ENCODE data around the gene BYSL.

Gene BYSL

DNA sequence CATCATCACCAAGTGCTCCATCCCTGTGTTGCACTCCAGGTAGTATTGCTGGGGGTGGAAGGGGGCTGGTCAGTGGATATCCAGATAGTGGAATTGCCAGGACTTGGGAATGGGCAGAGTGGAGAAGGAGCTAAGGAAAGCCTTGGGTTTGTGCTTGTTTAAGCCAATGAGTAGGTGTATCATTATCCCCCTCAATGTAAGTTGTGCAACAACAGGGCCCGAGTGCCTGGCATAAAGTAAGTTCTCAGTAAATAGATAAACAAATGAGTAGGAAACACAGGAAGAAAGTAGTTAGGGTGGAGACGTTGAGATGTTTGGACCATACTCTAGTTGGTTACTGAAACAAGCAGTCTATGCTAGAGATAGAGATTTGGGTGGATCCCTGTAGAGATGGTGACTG lies 10.5 kb downstream of the BYSL start:
- H3K4me3 ChIP-seq (ENCODE audit: low read length): no peak overlapping the region
- DNase-seq (ENCODE audit: low read depth): no peak
- TF ChIP-seq, protein P1, sequence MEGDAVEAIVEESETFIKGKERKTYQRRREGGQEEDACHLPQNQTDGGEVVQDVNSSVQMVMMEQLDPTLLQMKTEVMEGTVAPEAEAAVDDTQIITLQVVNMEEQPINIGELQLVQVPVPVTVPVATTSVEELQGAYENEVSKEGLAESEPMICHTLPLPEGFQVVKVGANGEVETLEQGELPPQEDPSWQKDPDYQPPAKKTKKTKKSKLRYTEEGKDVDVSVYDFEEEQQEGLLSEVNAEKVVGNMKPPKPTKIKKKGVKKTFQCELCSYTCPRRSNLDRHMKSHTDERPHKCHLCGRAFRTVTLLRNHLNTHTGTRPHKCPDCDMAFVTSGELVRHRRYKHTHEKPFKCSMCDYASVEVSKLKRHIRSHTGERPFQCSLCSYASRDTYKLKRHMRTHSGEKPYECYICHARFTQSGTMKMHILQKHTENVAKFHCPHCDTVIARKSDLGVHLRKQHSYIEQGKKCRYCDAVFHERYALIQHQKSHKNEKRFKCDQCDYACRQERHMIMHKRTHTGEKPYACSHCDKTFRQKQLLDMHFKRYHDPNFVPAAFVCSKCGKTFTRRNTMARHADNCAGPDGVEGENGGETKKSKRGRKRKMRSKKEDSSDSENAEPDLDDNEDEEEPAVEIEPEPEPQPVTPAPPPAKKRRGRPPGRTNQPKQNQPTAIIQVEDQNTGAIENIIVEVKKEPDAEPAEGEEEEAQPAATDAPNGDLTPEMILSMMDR (conservative IDR thresholded peaks at IDR 0.05; ENCODE audit: low read length): no peak

DNA sequence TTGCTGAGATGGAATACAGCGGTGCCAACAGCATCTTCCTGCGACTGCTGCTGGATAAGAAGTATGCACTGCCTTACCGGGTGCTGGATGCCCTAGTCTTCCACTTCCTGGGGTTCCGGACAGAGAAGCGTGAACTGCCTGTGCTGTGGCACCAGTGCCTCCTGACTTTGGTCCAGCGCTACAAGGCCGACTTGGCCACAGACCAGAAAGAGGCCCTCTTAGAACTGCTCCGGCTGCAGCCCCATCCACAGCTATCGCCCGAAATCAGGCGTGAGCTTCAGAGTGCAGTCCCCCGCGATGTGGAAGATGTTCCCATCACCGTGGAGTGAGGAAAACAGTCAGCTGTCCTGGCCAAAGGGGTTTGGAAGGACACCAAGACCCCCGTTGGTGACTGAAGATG lies 11.1 kb downstream of the BYSL start:
- DNase-seq (ENCODE audit: low read depth): no peak
- TF ChIP-seq, protein P1 (conservative IDR thresholded peaks at IDR 0.05; ENCODE audit: low read length): no peak
- H3K4me3 ChIP-seq (ENCODE audit: low read length): no peak overlapping the region

DNA sequence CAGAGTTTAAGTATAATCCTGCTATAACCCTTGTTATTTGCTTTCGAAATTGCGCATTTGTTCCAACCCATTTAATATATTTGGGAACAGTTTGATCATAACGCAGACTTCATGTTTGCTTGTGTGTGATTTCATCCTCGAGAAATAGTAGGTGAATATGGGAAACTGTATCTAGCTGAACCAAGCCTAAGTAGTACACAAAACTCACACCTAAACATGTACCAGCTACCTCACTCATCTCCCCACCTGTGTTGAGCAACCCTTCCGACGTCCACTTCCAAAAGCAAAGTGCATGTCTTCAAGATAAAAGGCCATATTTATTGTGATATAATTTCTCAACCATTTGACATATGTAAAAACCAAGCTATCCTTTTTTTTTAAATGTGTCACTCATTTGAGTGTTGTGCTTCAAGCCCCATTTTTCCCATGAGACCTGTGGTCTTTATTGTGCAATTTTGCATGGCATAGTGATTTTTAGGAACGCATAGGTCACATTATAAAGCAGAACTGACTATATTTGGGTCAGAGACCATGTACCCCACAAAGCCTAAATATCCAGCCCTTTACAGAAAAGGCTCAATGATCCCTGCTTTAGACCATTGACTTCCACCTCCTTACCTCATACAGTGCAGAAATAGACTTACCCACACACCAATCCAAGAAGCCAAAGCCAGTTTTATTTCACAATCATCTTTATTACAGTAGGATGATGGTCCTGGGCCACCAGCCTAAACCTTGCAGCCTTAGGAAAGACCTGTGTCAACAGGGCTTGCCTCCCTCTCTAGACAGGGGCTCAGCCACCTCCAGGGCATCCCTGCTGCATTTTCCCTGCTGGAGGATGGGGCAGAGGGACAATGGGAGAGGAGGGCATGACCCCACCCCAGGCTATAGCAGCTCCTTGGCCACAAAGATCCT lies 13.2 kb downstream of the BYSL start:
- TF ChIP-seq, protein P1 (conservative IDR thresholded peaks at IDR 0.05; ENCODE audit: low read length): no peak
- DNase-seq (ENCODE audit: low read depth): peak; percentile 37
- no peak overlapping the region for H3K4me3 ChIP-seq (ENCODE audit: low read length)

DNA sequence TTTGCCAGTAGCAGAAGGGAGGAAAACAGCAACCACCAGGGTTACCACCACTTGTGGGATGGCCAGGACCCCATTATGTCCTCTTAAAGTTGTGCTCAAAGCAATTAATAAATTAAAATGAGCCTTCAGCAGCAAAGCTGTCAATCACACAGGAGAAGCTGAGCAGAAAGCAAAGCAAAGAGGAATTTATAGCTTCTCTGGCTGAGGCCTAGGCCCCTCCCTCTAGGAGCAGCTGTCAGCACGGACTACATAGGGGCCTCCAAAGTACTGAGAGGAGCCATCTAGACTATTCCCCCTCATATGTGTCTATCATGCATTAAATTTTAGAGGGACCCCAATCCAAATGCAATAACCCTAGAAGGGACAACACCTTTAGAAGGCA lies 13.9 kb downstream of the BYSL start:
- DNase-seq (ENCODE audit: low read depth): no peak

DNA sequence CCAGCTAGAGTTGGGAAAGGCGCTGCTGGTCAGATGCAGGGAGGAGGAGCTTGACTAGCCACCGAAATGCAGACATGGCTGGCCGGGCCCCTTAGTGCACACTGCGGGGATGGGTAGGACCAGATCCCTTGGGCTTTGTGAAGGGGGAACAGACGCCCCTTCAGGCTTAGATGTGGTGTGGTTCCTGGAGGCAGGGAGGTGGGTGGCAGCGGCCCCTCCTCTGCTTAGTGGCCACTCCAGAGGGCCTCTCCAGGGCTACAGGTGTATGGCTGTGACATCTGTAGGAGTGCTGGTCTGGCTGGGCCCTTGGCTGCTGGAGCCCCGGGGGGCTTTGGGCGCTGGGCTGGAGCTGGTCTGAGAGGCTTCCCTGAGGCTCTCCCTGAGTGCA lies 14.4 kb downstream of the BYSL start:
- no peak for DNase-seq (ENCODE audit: low read depth)
- TF ChIP-seq, protein P1 (conservative IDR thresholded peaks at IDR 0.05; ENCODE audit: low read length): no peak
- no peak overlapping the region for H3K4me3 ChIP-seq (ENCODE audit: low read length)

More for the DNA sequence above, 13.9 kb downstream of the BYSL start:
- TF ChIP-seq, protein P1 (conservative IDR thresholded peaks at IDR 0.05; ENCODE audit: low read length): no peak
- no peak overlapping the region for H3K4me3 ChIP-seq (ENCODE audit: low read length)

DNA sequence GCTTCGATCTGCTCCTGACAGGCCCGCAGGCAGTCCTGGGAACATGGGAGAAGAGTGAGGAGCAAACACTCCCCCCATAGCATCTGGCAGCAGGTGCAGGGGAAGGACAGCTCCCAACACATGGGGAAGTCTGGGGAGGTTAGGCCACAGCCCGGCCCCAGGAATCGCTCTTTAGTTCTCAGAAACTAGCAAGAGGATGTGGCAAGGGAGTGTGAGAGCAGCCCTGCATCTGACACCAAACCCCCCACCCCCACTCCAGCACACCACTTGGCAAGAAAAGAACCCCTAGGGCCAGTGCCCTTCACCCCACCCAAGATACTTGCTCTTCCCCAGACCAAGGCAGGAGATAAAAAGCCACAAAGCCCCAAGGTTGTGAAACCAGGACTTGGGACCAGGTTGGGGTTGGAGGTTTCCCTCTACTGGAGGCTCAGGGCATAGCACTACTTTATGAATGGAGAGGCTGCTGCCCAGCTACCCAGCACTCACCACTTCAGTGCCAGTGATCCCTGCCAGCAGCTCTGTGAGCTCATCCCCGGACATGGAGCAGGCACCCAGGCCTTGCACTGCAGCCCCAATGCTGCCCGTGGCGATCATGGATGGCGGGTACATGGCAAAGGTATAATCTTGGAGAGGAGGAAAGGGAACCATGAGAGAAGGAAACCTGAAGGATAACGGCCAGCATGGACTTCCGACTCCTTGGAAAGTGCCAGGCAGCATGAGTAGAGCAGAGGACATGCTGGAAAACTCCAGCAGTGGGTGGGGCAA lies 15.0 kb downstream of the BYSL start:
- DNase-seq (ENCODE audit: low read depth): peak; percentile 96
- TF ChIP-seq, protein P1 (conservative IDR thresholded peaks at IDR 0.05; ENCODE audit: low read length): peak; percentile 95

More for the DNA sequence above, 15.0 kb downstream of the BYSL start:
- H3K4me3 ChIP-seq (ENCODE audit: low read length): no peak overlapping the region

Measured in AG10803 (cell line).